K562 (cell line): ENCODE measurements around the gene FLG. TPM values are rescaled to one million over a fixed set of nuclear protein-coding genes. Genes with fewer than 3 reads are reported as not detected.

Experiments used
- ATAC-seq: fragments of 200-7000 bp; cut with Tn5 transposase; 3 replicates; pipeline ENCODE4 v1.9.1; 2020; ENCODE audit warnings: moderate library complexity
- BruUV-seq: library from RNA; stranded (reverse); fragments of 400-500 nt; replicated peaks from 2 replicates; lab custom pipeline; 2021; lab: Mats Ljungman, UMichigan
- CTCF ChIA-PET: fragments of 300-600 bp; formaldehyde crosslinking; extraction: SDS; loops from one replicate; lab custom pipeline; 2021; ENCODE audit warnings: low intra/inter-chr PET ratio; lab: Yijun Ruan, JAX
- POLR2A ChIA-PET: fragments of 300-600, 350-650 bp; sonication (Branson Sonifier 250); formaldehyde crosslinking; extraction: SDS; loops from one replicate; lab custom pipeline; 2021; ENCODE audit warnings: antibody characterized with exemption, inconsistent platforms; lab: Yijun Ruan, JAX
- DNase-seq, 4 experiments: peaks; one replicate each; pipeline versions ENCODE4 v3.0.0 to v3.0.0-alpha.2; 2011 to 2018; ENCODE audit warnings: low spot score in 3 of 4, mixed read lengths in 3 of 4; ENCODE audit errors: extremely low read depth in 1 of 4
- FAIRE-seq: peaks from 2 replicates; lab custom pipeline; 2011; peaks lifted over from hg19 to GRCh38; lab: Jason Lieb, UNC
- H2AFZ ChIP-seq: 2 replicates; pipeline ENCODE4 v1.6.0; 2011; ENCODE audit warnings: low read depth, low read length, control low read depth, inconsistent platforms
- H3K27ac ChIP-seq: fragments of 200-600 bp; 3 replicates; pipeline ENCODE4 v1.8.0; 2011; ENCODE audit warnings: low read depth, mild to moderate bottlenecking, control low read depth, inconsistent platforms, low read length, moderate library complexity, mixed read lengths; ENCODE audit errors: extremely low read depth
- H3K27me3 ChIP-seq, 2 experiments: fragments of 300-600 bp in 1 of 2; 2 replicates in 1 of 2; 3 replicates in 1 of 2; pipeline versions ENCODE4 v1.6.0 to v1.8.0; 2011; ENCODE audit warnings: inconsistent platforms in 2 of 2, low read length in 2 of 2, mild to moderate bottlenecking in 1 of 2, mixed read lengths in 1 of 2, moderate library complexity in 1 of 2; ENCODE audit not compliant: control insufficient read depth in 2 of 2, insufficient read depth in 2 of 2
- H3K36me3 ChIP-seq: fragments of 300-600 bp; 3 replicates; pipeline ENCODE4 v1.8.0; 2011; ENCODE audit warnings: mild to moderate bottlenecking, low read length, inconsistent platforms; ENCODE audit not compliant: control insufficient read depth, insufficient read depth
- H3K4me1 ChIP-seq, 2 experiments: fragments of 200-600 bp in 1 of 2; replicated peaks in 1 of 2; 2 replicates in 1 of 2; 3 replicates in 1 of 2; pipeline versions ENCODE4 v1.5.1 to v1.8.0; 2011; ENCODE audit warnings: inconsistent platforms in 2 of 2, low read length in 2 of 2, mild to moderate bottlenecking in 1 of 2, mixed read lengths in 1 of 2, moderate library complexity in 1 of 2; ENCODE audit not compliant: control insufficient read depth in 2 of 2, insufficient read depth in 2 of 2
- H3K4me2 ChIP-seq: 2 replicates; pipeline ENCODE4 v1.6.1; 2011; ENCODE audit warnings: low read length, control low read depth, inconsistent platforms, mixed read lengths; ENCODE audit not compliant: insufficient read depth
- H3K4me3 ChIP-seq: fragments of 200-600 bp; sonication (generic), shearing (Covaris generic); 2 replicates; pipeline ENCODE4 v1.5.1; 2016; ENCODE audit warnings: control low read depth, inconsistent platforms
- H3K79me2 ChIP-seq: fragments of 200-600 bp; 3 replicates; pipeline ENCODE4 v1.8.0; 2011; ENCODE audit warnings: low read length, inconsistent platforms; ENCODE audit not compliant: control insufficient read depth, insufficient read depth
- H3K9ac ChIP-seq, 2 experiments: 2 replicates each; pipeline versions ENCODE4 v1.6.0 to v1.6.1; 2011; ENCODE audit warnings: low read depth in 2 of 2, low read length in 2 of 2, control low read depth in 1 of 2, inconsistent platforms in 1 of 2, mild to moderate bottlenecking in 1 of 2, mixed read lengths in 1 of 2; ENCODE audit not compliant: insufficient read depth in 1 of 2
- H3K9me1 ChIP-seq: one replicate; pipeline ENCODE4 v1.6.0; 2011; ENCODE audit warnings: inconsistent platforms, mild to moderate bottlenecking, low read length, moderate library complexity; ENCODE audit not compliant: control insufficient read depth, insufficient read depth
- H3K9me3 ChIP-seq: replicated peaks from 2 replicates; pipeline ENCODE4 v1.5.1; 2011; ENCODE audit warnings: low read depth, low read length, inconsistent platforms; ENCODE audit not compliant: control insufficient read depth, insufficient read depth
- H4K20me1 ChIP-seq: replicated peaks from 2 replicates; pipeline ENCODE4 v1.6.1; 2011; ENCODE audit warnings: low read length, inconsistent platforms, mixed read lengths; ENCODE audit not compliant: control insufficient read depth, insufficient read depth
- ARID3B ChIP-seq: fragments of 250-450 bp; sonication (Bioruptor Pico); IDR thresholded peaks from 2 replicates; pipeline ENCODE4 v1.4.0; 2020; ENCODE audit warnings: borderline replicate concordance
- FOXK2 ChIP-seq, 2 experiments: fragments of 450-650 bp; IDR thresholded peaks in 1 of 2; conservative IDR thresholded peaks in 1 of 2; 2 replicates each; pipeline ENCODE4 v1.6.1; 2016; ENCODE audit warnings: low read depth in 2 of 2, mild to moderate bottlenecking in 1 of 2
- HCFC1 ChIP-seq: IDR thresholded peaks from 2 replicates; pipeline ENCODE4 v1.6.1; 2012; ENCODE audit warnings: low read depth, low read length, improper control_type of control experiment
- HMGN3 ChIP-seq: IDR thresholded peaks from 2 replicates; pipeline ENCODE4 v1.6.1; 2011; ENCODE audit warnings: borderline replicate concordance, low read depth, mild to moderate bottlenecking, mixed read lengths, low read length; ENCODE audit not compliant: insufficient read length; ENCODE audit errors: extremely low read depth
- RNF2 ChIP-seq: sonication (generic); IDR thresholded peaks from 2 replicates; pipeline ENCODE4 v1.6.1; 2016
- TAF15 ChIP-seq: fragments of 200-400 bp; formaldehyde crosslinking; IDR thresholded peaks from 2 replicates; pipeline ENCODE4 v1.6.1; 2017; ENCODE audit warnings: mild to moderate bottlenecking, low read depth, low read length, moderate library complexity
- TFAM ChIP-seq: fragments of 250-450 bp; sonication (Bioruptor Pico); conservative IDR thresholded peaks from 2 replicates; pipeline ENCODE4 v1.5.0; 2021; ENCODE audit warnings: mild to moderate bottlenecking, moderate library complexity
- ZNF12 ChIP-seq: sonication (generic); formaldehyde crosslinking; IDR thresholded peaks from 2 replicates; pipeline ENCODE4 v1.4.0; 2020; ENCODE audit warnings: mild to moderate bottlenecking, missing genetic modification reagents
- ZNF311 ChIP-seq: fragments of 250-450 bp; sonication (Bioruptor Pico); IDR thresholded peaks from 2 replicates; pipeline ENCODE4 v1.4.0; 2020; ENCODE audit warnings: mild to moderate bottlenecking, moderate library complexity
- ZNF584 ChIP-seq: fragments of 200-800 bp; sonication (Bioruptor generic); IDR thresholded peaks from 2 replicates; pipeline ENCODE4 v1.6.1; 2016; ENCODE audit warnings: low read depth, mild to moderate bottlenecking, missing genetic modification characterization, missing compliant biosample characterization
- WGBS: fragments of 100-300 bp; shearing (Covaris generic); methylation state at CpG from one replicate; pipeline ENCODE4 v1.1.6; 2016; ENCODE audit warnings: low coverage, mixed read lengths; ENCODE audit not compliant: insufficient coverage; ENCODE audit errors: missing lambda C conversion rate; 5-methylcytosine and 5-hydroxymethylcytosine counted together
- in situ Hi-C: fragments of 300-500 bp; cut with MboI; formaldehyde crosslinking; loops from 4 replicates; pipeline ENCODE4 v1.15.0; 2018; ENCODE audit warnings: inconsistent platforms, mixed read lengths
- intact Hi-C: fragments of 100-400 bp; cut with micrococcal nuclease; formaldehyde crosslinking; loops from 2 replicates; pipeline ENCODE4 v1.14.2; 2022
- polyA plus RNA-seq, 8 experiments: library from polyadenylated mRNA; depleted of rRNA in 4 of 8; stranded (reverse) in 5 of 8; unstranded in 3 of 8; fragments of >200 nt; fragmentation: Nextera tagmentation in 2 of 8; fragmentation: Illumina TruSeq in 1 of 8; extraction: Ambion mirVana in 2 of 8; extraction: Trizol in 1 of 8; gene quantifications; 2 replicates each; pipeline versions ENCODE4 v1.2.1 to v1.2.3, GENCODE V29; 2011 to 2014; ENCODE audit warnings: inconsistent platforms in 1 of 8, missing spikeins in 1 of 8
- total RNA-seq, 7 experiments: library from RNA; depleted of rRNA in 6 of 7; stranded (reverse); fragments of >200 nt in 6 of 7; fragmentation: Illumina TruSeq in 2 of 7; extraction: Trizol in 2 of 7; gene quantifications; 2 replicates each; pipeline versions ENCODE4 v1.2.1 to v1.2.3, GENCODE V29; 2011 to 2021; ENCODE audit warnings: low replicate concordance in 1 of 7

The FLG gene
- total and polyA plus RNA-seq, 9 of the 15 experiments (the other 6 are each of a cell fraction or from before 2014, with no cell fraction given): not detected

- TF ChIP-seq ZNF584 (no peak), RNF2 (no peak), ZNF12 (CRISPR knock-in tag) (no peak), TFAM (CRISPR knock-in tag) (no peak), HCFC1 (no peak), FOXK2 (conservative IDR thresholded peaks at IDR 0.05 in 1 of 2, IDR thresholded peaks at IDR 0.05 in 1 of 2; ENCODE audit: low read depth in 2 of 2) (no peak), HMGN3 (no peak), ZNF311 (CRISPR knock-in tag) (no peak), ARID3B (CRISPR knock-in tag) (no peak), TAF15 (no peak)
- H3K9me3 ChIP-seq: no peaks in the 10 kb centered on the region
- no peaks in the 10 kb centered on the region for H3K4me1 ChIP-seq
- FAIRE-seq: no peak
- H3K27me3 ChIP-seq: no peaks in the 10 kb centered on the region
- no peaks in the 10 kb centered on the region for H3K9me1 ChIP-seq
- POLR2A ChIA-PET: no interaction called here
- no peak overlapping the region for H3K9ac ChIP-seq
- intact Hi-C loops (no loop called here), in situ Hi-C loops (no loop called here)
- H3K36me3 ChIP-seq: no peaks in the 10 kb centered on the region
- DNase-seq: no peak
- no peaks in the 10 kb centered on the region for H3K79me2 ChIP-seq
- WGBS: 0% methylated on average over 1 of the region's 1 CpG
- H3K4me2 ChIP-seq: no peak overlapping the region
- ATAC-seq: no peak
- no TSS peak for BruUV-seq
- H3K27ac ChIP-seq: no peak overlapping the region
- no peak overlapping the region for H3K4me3 ChIP-seq
- no peaks in the 10 kb centered on the region for H4K20me1 ChIP-seq
- CTCF ChIA-PET: no interaction called here
- H2AFZ ChIP-seq: no peak overlapping the region
These were observed 3.9 kb upstream of the FLG start for GRCh38 chr1:152328801-152329391.
